Astrocyte (in vitro differentiated cells and primary cell): Measurements from ENCODE around the gene PSMD12. TPM values are rescaled to one million over a fixed set of nuclear protein-coding genes. Genes with fewer than 3 reads are reported as not detected.
A peak's percentile ranks its signal among the peaks of the same experiment; 100 is the strongest.

ENCODE experiments used
- DNase-seq: peaks from one replicate; pipeline ENCODE4 v3.0.0-alpha.2; 2010; ENCODE audit warnings: low read depth
- FAIRE-seq: peaks from 2 replicates; lab custom pipeline; 2011; peaks lifted over from hg19 to GRCh38; lab: Jason Lieb, UNC
- H2AFZ ChIP-seq: 2 replicates; pipeline ENCODE4 v1.6.0; 2012; ENCODE audit warnings: low read depth, low read length, inconsistent platforms
- H3K27ac ChIP-seq: 2 replicates; pipeline ENCODE4 v1.5.1; 2011; ENCODE audit warnings: low read depth, low read length, inconsistent platforms
- H3K27me3 ChIP-seq: 2 replicates; pipeline ENCODE4 v1.6.0; 2011; ENCODE audit warnings: low read length, inconsistent platforms; ENCODE audit not compliant: insufficient read depth
- H3K36me3 ChIP-seq: 2 replicates; pipeline ENCODE4 v1.5.1; 2011; ENCODE audit warnings: low read length, inconsistent platforms; ENCODE audit not compliant: insufficient read depth
- H3K4me1 ChIP-seq: 2 replicates; pipeline ENCODE4 v1.5.1; 2011; ENCODE audit warnings: low read length, inconsistent platforms; ENCODE audit not compliant: insufficient read depth
- H3K4me2 ChIP-seq: 2 replicates; pipeline ENCODE4 v1.6.0; 2012; ENCODE audit warnings: low read length, inconsistent platforms
- H3K4me3 ChIP-seq: 2 replicates; pipeline ENCODE4 v1.5.1; 2011; ENCODE audit warnings: low read depth, mild to moderate bottlenecking, low read length, inconsistent platforms; ENCODE audit not compliant: insufficient read depth
- H3K79me2 ChIP-seq: 2 replicates; pipeline ENCODE4 v1.6.0; 2012; ENCODE audit warnings: mild to moderate bottlenecking, low read length, inconsistent platforms; ENCODE audit not compliant: insufficient read depth
- H3K9ac ChIP-seq: 2 replicates; pipeline ENCODE4 v1.6.0; 2012; ENCODE audit warnings: mild to moderate bottlenecking, low read length, inconsistent platforms
- H3K9me3 ChIP-seq: 2 replicates; pipeline ENCODE4 v1.5.1; 2012; ENCODE audit warnings: low read depth, mild to moderate bottlenecking, low read length, inconsistent platforms; ENCODE audit not compliant: insufficient read depth
- H4K20me1 ChIP-seq: 2 replicates; pipeline ENCODE4 v1.6.0; 2012; ENCODE audit warnings: low read length, inconsistent platforms; ENCODE audit not compliant: insufficient read depth
- H3K27ac Mint-ChIP-seq: one replicate; pipeline ENCODE4 v1.8.0; 2021; ENCODE audit warnings: mild to moderate bottlenecking, mixed read lengths; ENCODE audit not compliant: unreplicated experiment
- H3K27me3 Mint-ChIP-seq: one replicate; pipeline ENCODE4 v1.8.0; 2021; ENCODE audit warnings: low read depth, mixed read lengths; ENCODE audit not compliant: unreplicated experiment
- H3K36me3 Mint-ChIP-seq: one replicate; pipeline ENCODE4 v1.8.0; 2021; ENCODE audit warnings: low read depth, mixed read lengths; ENCODE audit not compliant: unreplicated experiment
- H3K4me1 Mint-ChIP-seq: one replicate; pipeline ENCODE4 v1.8.0; 2021; ENCODE audit warnings: low read depth, mixed read lengths; ENCODE audit not compliant: unreplicated experiment
- H3K4me3 Mint-ChIP-seq: one replicate; pipeline ENCODE4 v1.8.0; 2021; ENCODE audit warnings: mild to moderate bottlenecking, moderate library complexity, mixed read lengths; ENCODE audit not compliant: unreplicated experiment
- H3K9me3 Mint-ChIP-seq: one replicate; pipeline ENCODE4 v1.8.0; 2021; ENCODE audit warnings: mild to moderate bottlenecking, mixed read lengths; ENCODE audit not compliant: unreplicated experiment
- CTCF ChIP-seq: IDR thresholded peaks from 2 replicates; pipeline ENCODE4 v1.5.1; 2011; ENCODE audit warnings: low read depth, mild to moderate bottlenecking, inconsistent platforms, low read length, moderate library complexity; ENCODE audit not compliant: insufficient read depth
- EZH2 ChIP-seq: IDR thresholded peaks from 2 replicates; pipeline ENCODE4 v1.6.1; 2012; ENCODE audit warnings: mild to moderate bottlenecking, low read length, inconsistent platforms; ENCODE audit not compliant: insufficient read depth
- total RNA-seq: library from RNA; stranded (reverse); gene quantifications from 2 replicates; pipeline ENCODE4 v1.2.1, GENCODE V29; 2021

Gene PSMD12
- total RNA-seq, 1 donor from 2014 or later, result 74.1 TPM

GRCh38 chr17:67377488-67378453 lies 11.4 kb upstream of the PSMD12 start:
- no peak for FAIRE-seq

GRCh38 chr17:67376737-67377487 lies 10.5 kb upstream of the PSMD12 start, which contains the start of gene PITPNC1:
Gene PITPNC1, plus strand, starts transcription at chr17:67377281.
- Mint-ChIP-seq H3K27ac (peak within 1 kb of the TSS; percentile 24), H3K27me3 (no peaks in the 10 kb centered on the region), H3K4me3 (peak within 1 kb of the TSS; percentile 87), H3K9me3 (no peaks in the 10 kb centered on the region), H3K36me3 (no peaks in the 10 kb centered on the region), H3K4me1 (peaks cover 5% of the 10 kb centered on the region)
- FAIRE-seq (no peak), DNase-seq (peak; percentile 78)
- peak within 1 kb of the TSS; percentile 81 for H2AFZ ChIP-seq
- peak within 1 kb of the TSS; percentile 93 for H3K9ac ChIP-seq
- H3K4me3 ChIP-seq, result peak within 1 kb of the TSS; percentile 87
- TF ChIP-seq CTCF (no peak), EZH2 (no peak)
- peak within 1 kb of the TSS; percentile 99 for H3K4me2 ChIP-seq
- H3K36me3 ChIP-seq, result no peaks in the 10 kb centered on the region
- peaks cover 4% of the 10 kb centered on the region for H3K79me2 ChIP-seq
- no peaks in the 10 kb centered on the region for H4K20me1 ChIP-seq
- H3K4me1 ChIP-seq, result peaks cover 18% of the 10 kb centered on the region
- H3K27ac ChIP-seq, result peak within 1 kb of the TSS; percentile 85
- H3K9me3 ChIP-seq, result no peaks in the 10 kb centered on the region
- H3K27me3 ChIP-seq, result no peaks in the 10 kb centered on the region

More at GRCh38 chr17:67377488-67378453, 11.4 kb upstream of the PSMD12 start:
- H2AFZ ChIP-seq, result peak overlapping the region; percentile 81
- Mint-ChIP-seq H3K4me1 (peaks cover 5% of the 10 kb centered on the region), H3K27ac (no peak overlapping the region), H3K27me3 (no peaks in the 10 kb centered on the region), H3K36me3 (no peaks in the 10 kb centered on the region), H3K4me3 (peak overlapping the region; percentile 87), H3K9me3 (no peaks in the 10 kb centered on the region)
- H3K36me3 ChIP-seq, result no peaks in the 10 kb centered on the region
- no peaks in the 10 kb centered on the region for H4K20me1 ChIP-seq
- H3K9me3 ChIP-seq, result no peaks in the 10 kb centered on the region
- H3K4me1 ChIP-seq, result peaks cover 18% of the 10 kb centered on the region
- no peaks in the 10 kb centered on the region for H3K27me3 ChIP-seq
- H3K4me2 ChIP-seq, result peak overlapping the region; percentile 99
- peak; percentile 26 for DNase-seq
- peak overlapping the region; percentile 85 for H3K27ac ChIP-seq
- TF ChIP-seq CTCF, result no peak
- no peak for TF ChIP-seq EZH2
- H3K9ac ChIP-seq, result peak overlapping the region; percentile 93
- H3K79me2 ChIP-seq, result peaks cover 4% of the 10 kb centered on the region
- H3K4me3 ChIP-seq, result peak overlapping the region; percentile 87
